SK-N-SH (cell line): ENCODE measurements around the gene ZBTB1. TPM values are rescaled to one million over a fixed set of nuclear protein-coding genes. Genes with fewer than 3 reads are reported as not detected.

Experiments
- CTCF ChIA-PET: fragments of 300-600, 350-600 bp; formaldehyde crosslinking; extraction: SDS; loops from one replicate; lab custom pipeline; 2021; lab: Yijun Ruan, JAX
- POLR2A ChIA-PET: fragments of 350-600 bp; sonication (Branson Sonifier 250); formaldehyde crosslinking; extraction: SDS; loops from one replicate; lab custom pipeline; 2020; ENCODE audit warnings: antibody characterized with exemption, inconsistent platforms; lab: Yijun Ruan, JAX
- DNase-seq: peaks from one replicate; pipeline ENCODE4 v3.0.0; 2012
- H2AFZ ChIP-seq: fragments of 200-600 bp; sonication (generic); 2 replicates; pipeline ENCODE4 v1.8.1; 2016; ENCODE audit warnings: antibody characterized with exemption, mild to moderate bottlenecking, low read depth
- H3F3A ChIP-seq: fragments of 200-600 bp; sonication (generic); replicated peaks from 2 replicates; pipeline ENCODE3; 2016; ENCODE audit warnings: antibody characterized with exemption, mild to moderate bottlenecking; ENCODE audit not compliant: insufficient read depth
- H3K27ac ChIP-seq, 2 experiments: fragments of 200-500 bp in 1 of 2; fragments of 200-600 bp in 1 of 2; sonication (Bioruptor generic) in 1 of 2; sonication (generic), shearing (Covaris generic) in 1 of 2; 2 replicates each; pipeline versions ENCODE4 v1.5.1 to v1.6.1; 2014 to 2016; ENCODE audit warnings: low read depth in 2 of 2, inconsistent platforms in 1 of 2, low read length in 1 of 2, mild to moderate bottlenecking in 1 of 2, mixed read lengths in 1 of 2
- H3K27me3 ChIP-seq: fragments of 200-600 bp; sonication (generic), shearing (Covaris generic); 2 replicates; pipeline ENCODE4 v1.6.1; 2016; ENCODE audit warnings: mixed run types; ENCODE audit not compliant: insufficient read depth
- H3K36me3 ChIP-seq, 2 experiments: fragments of 200-500 bp in 1 of 2; fragments of 200-600 bp in 1 of 2; sonication (Bioruptor generic) in 1 of 2; sonication (generic) in 1 of 2; replicated peaks in 1 of 2; 2 replicates each; pipeline versions ENCODE3 to v1.5.1; 2014 to 2016; ENCODE audit warnings: low read length in 1 of 2, mild to moderate bottlenecking in 1 of 2; ENCODE audit not compliant: insufficient read depth in 2 of 2, control insufficient read depth in 1 of 2
- H3K4me1 ChIP-seq, 2 experiments: fragments of 200-500 bp in 1 of 2; fragments of 200-600 bp in 1 of 2; sonication (Bioruptor generic) in 1 of 2; sonication (generic), shearing (Covaris generic) in 1 of 2; 2 replicates each; pipeline versions ENCODE4 v1.5.1 to v1.6.1; 2014 to 2016; ENCODE audit warnings: low read depth in 1 of 2, low read length in 1 of 2, mixed run types in 1 of 2; ENCODE audit not compliant: insufficient read depth in 2 of 2, control insufficient read depth in 1 of 2
- H3K4me2 ChIP-seq: fragments of 200-600 bp; sonication (generic), shearing (Covaris generic); 2 replicates; pipeline ENCODE4 v1.6.1; 2017; ENCODE audit warnings: mixed run types
- H3K4me3 ChIP-seq, 2 experiments: fragments of 200-500 bp in 1 of 2; fragments of 200-600 bp in 1 of 2; sonication (Bioruptor generic) in 1 of 2; sonication (generic), shearing (Covaris generic) in 1 of 2; 2 replicates each; pipeline versions ENCODE4 v1.5.1 to v1.8.1; 2014 to 2016; ENCODE audit warnings: low read depth in 2 of 2, inconsistent platforms in 1 of 2, low read length in 1 of 2, mild to moderate bottlenecking in 1 of 2, mixed read lengths in 1 of 2, moderate library complexity in 1 of 2
- H3K79me2 ChIP-seq: fragments of 200-600 bp; sonication (generic); 2 replicates; pipeline ENCODE4 v1.8.1; 2017; ENCODE audit warnings: mild to moderate bottlenecking; ENCODE audit not compliant: insufficient read depth
- H3K9ac ChIP-seq: fragments of 200-600 bp; sonication (generic); 2 replicates; pipeline ENCODE4 v1.6.1; 2017; ENCODE audit warnings: mixed run types
- H3K9me2 ChIP-seq: fragments of 200-600 bp; sonication (generic); 2 replicates; pipeline ENCODE4 v1.6.1; 2017; ENCODE audit warnings: mixed run types
- H3K9me3 ChIP-seq: fragments of 200-600 bp; sonication (generic); 2 replicates; pipeline ENCODE4 v1.6.1; 2017; ENCODE audit warnings: mixed run types, mild to moderate bottlenecking, moderate library complexity
- H4K20me1 ChIP-seq: fragments of 200-600 bp; sonication (generic); 2 replicates; pipeline ENCODE4 v1.6.1; 2017; ENCODE audit warnings: mild to moderate bottlenecking, mixed run types; ENCODE audit not compliant: insufficient read depth
- CHD2 ChIP-seq: fragments of 150-350 bp; IDR thresholded peaks from 2 replicates; pipeline ENCODE4 v1.6.1; 2018; ENCODE audit warnings: low read length; ENCODE audit not compliant: partially characterized antibody
- CTCF ChIP-seq: fragments of 200-600 bp; sonication (generic); IDR thresholded peaks from 2 replicates; pipeline ENCODE4 v1.6.1; 2017; ENCODE audit warnings: antibody characterized with exemption, mild to moderate bottlenecking, moderate library complexity
- EP300 ChIP-seq, 2 experiments: IDR thresholded peaks; 2 replicates each; pipeline versions ENCODE4 v1.4.0 to v1.6.1; 2012; ENCODE audit warnings: borderline replicate concordance in 1 of 2, low read depth in 1 of 2, low read length in 1 of 2
- EZH2phosphoT487 ChIP-seq: fragments of 200-600 bp; sonication (generic); IDR thresholded peaks from 2 replicates; pipeline ENCODE4 v1.6.1; 2017; ENCODE audit warnings: low read depth, mixed run types, mild to moderate bottlenecking, antibody characterized with exemption, moderate library complexity, borderline replicate concordance
- FOSL2 ChIP-seq: IDR thresholded peaks from 2 replicates; pipeline ENCODE4 v1.4.0; 2012; ENCODE audit warnings: low read depth, mild to moderate bottlenecking, moderate library complexity, borderline replicate concordance
- FOXM1 ChIP-seq: IDR thresholded peaks from 2 replicates; pipeline ENCODE4 v1.4.0; 2012; ENCODE audit warnings: low read depth, mild to moderate bottlenecking
- GABPA ChIP-seq: IDR thresholded peaks from 2 replicates; pipeline ENCODE4 v1.4.0; 2012; ENCODE audit warnings: low read depth, mild to moderate bottlenecking
- IRF3 ChIP-seq: fragments of 150-350 bp; IDR thresholded peaks from 2 replicates; pipeline ENCODE4 v1.6.1; 2016; ENCODE audit warnings: mild to moderate bottlenecking, low read depth, low read length
- MAX ChIP-seq: IDR thresholded peaks from 2 replicates; pipeline ENCODE4 v1.4.0; 2012; ENCODE audit warnings: low read depth
- POLR2AphosphoS5 ChIP-seq: IDR thresholded peaks from 2 replicates; pipeline ENCODE4 v1.6.1; 2012; ENCODE audit warnings: low read depth, low read length
- RCOR1 ChIP-seq: fragments of 150-350 bp; IDR thresholded peaks from 2 replicates; pipeline ENCODE4 v1.6.1; 2017; ENCODE audit warnings: antibody characterized with exemption, low read length
- RXRA ChIP-seq: IDR thresholded peaks from 2 replicates; pipeline ENCODE4 v1.4.0; 2012; ENCODE audit warnings: low read depth, mild to moderate bottlenecking, borderline replicate concordance
- SIN3A ChIP-seq: IDR thresholded peaks from 2 replicates; pipeline ENCODE4 v1.6.1; 2012; ENCODE audit warnings: low read depth, mild to moderate bottlenecking, low read length, moderate library complexity, borderline replicate concordance
- SMC3 ChIP-seq: IDR thresholded peaks from 2 replicates; pipeline ENCODE4 v1.6.1; 2012; ENCODE audit warnings: low read depth, low read length, improper control_type of control experiment
- USF1 ChIP-seq: IDR thresholded peaks from 2 replicates; pipeline ENCODE4 v1.4.0; 2012; ENCODE audit warnings: low read depth, borderline replicate concordance
- WGBS: methylation state at CpG from one replicate; pipeline ENCODE4 v1.1.6; 2017; ENCODE audit warnings: low lambda C conversion rate; 5-methylcytosine and 5-hydroxymethylcytosine counted together
- polyA plus RNA-seq, 3 experiments: library from polyadenylated mRNA; depleted of rRNA; stranded (reverse); fragments of >200 nt; gene quantifications; 2 replicates each; pipeline ENCODE4 v1.2.3, GENCODE V29; 2012

Gene ZBTB1
- polyA plus RNA-seq, 1 of the 3 experiments (the other 2 are of a cell fraction) = 12.7 TPM

- no peak for TF ChIP-seq USF1
- no peak for TF ChIP-seq GABPA
- TF ChIP-seq MAX = no peak
- TF ChIP-seq, all 33 proteins: peak for 0
Observed at GRCh38 chr14:64531567-64531966, 27.0 kb downstream of the ZBTB1 start (continued).

- CTCF ChIA-PET = interaction anchor here (1.0 to 1.4 kb wide), 3 partner anchors 26 to 356 kb away, joined by 3 to 6 read pairs (median 4); no protein-coding TSS in a partner anchor
- Histone ChIP-seq H3K36me3 (peaks cover 0 to 2% of the 10 kb centered on the region in 2 experiments), H3K9me2 (no peaks in the 10 kb centered on the region), H4K20me1 (no peaks in the 10 kb centered on the region), H2AFZ (no peak overlapping the region), H3K27me3 (no peaks in the 10 kb centered on the region), H3K27ac (no peak overlapping the region), H3K4me2 (no peak overlapping the region), H3K4me1 (peaks cover 0 to 5% of the 10 kb centered on the region in 2 experiments; a peak in 1 of 4 replicates), H3K9ac (no peak overlapping the region), H3F3A (peaks cover 41% of the 10 kb centered on the region), H3K4me3 (no peak overlapping the region), H3K79me2 (no peaks in the 10 kb centered on the region), H3K9me3 (no peaks in the 10 kb centered on the region)
- TF ChIP-seq FOSL2 = no peak
- TF ChIP-seq POLR2AphosphoS5 = no peak
- no peak for TF ChIP-seq CHD2
- no peak for TF ChIP-seq RCOR1
- TF ChIP-seq CTCF = no peak
- TF ChIP-seq IRF3 = no peak
- no peak for TF ChIP-seq RXRA
- no peak for TF ChIP-seq FOXM1
- no peak for TF ChIP-seq EZH2phosphoT487
- TF ChIP-seq SMC3 = no peak
- TF ChIP-seq EP300 (IDR thresholded peaks at IDR 0.05; ENCODE audit: borderline replicate concordance in 1 of 2, low read depth in 1 of 2, low read length in 1 of 2) = no peak
- TF ChIP-seq SIN3A = no peak
- WGBS = 76% methylated on average over 4 of the region's 4 CpGs
- POLR2A ChIA-PET = interaction anchor here (0.6 kb wide), 1 partner anchor 17 kb away, joined by 3 read pairs; no protein-coding TSS in a partner anchor
- DNase-seq = no peak
Observed at GRCh38 chr14:64536488-64537245, 32.1 kb downstream of the ZBTB1 start.
